HepG2 (cell line): ENCODE data around the gene ST6GALNAC2. TPM values are rescaled to one million over a fixed set of nuclear protein-coding genes. Genes with fewer than 3 reads are reported as not detected.

Experiments used
- ARNTL ChIP-seq: sonication (generic); formaldehyde crosslinking; IDR thresholded peaks from 2 replicates; pipeline ENCODE4 v1.4.0; 2020; ENCODE audit warnings: mild to moderate bottlenecking, missing genetic modification reagents
- GTF3A ChIP-seq: sonication (generic); formaldehyde crosslinking; conservative IDR thresholded peaks from 2 replicates; pipeline ENCODE4 v1.4.0; 2020; ENCODE audit warnings: mild to moderate bottlenecking, missing genetic modification reagents
- HNF4A ChIP-seq: sonication (generic); formaldehyde crosslinking; IDR thresholded peaks from 2 replicates; pipeline ENCODE4 v1.4.0; 2020; ENCODE audit warnings: missing genetic modification reagents
- HOXA5 ChIP-seq: sonication (generic); formaldehyde crosslinking; IDR thresholded peaks from 2 replicates; pipeline ENCODE4 v1.4.0; 2020; ENCODE audit warnings: missing genetic modification reagents
- NCOA2 ChIP-seq: sonication (generic); formaldehyde crosslinking; IDR thresholded peaks from 2 replicates; pipeline ENCODE4 v1.8.0; 2022; ENCODE audit warnings: inconsistent platforms
- NFIC ChIP-seq: IDR thresholded peaks from 2 replicates; pipeline ENCODE4 v1.6.1; 2012; ENCODE audit warnings: mild to moderate bottlenecking, low read length, inconsistent platforms
- NONO ChIP-seq, 2 experiments: fragments of 450-650 bp in 1 of 2; sonication (generic) in 1 of 2; formaldehyde crosslinking in 1 of 2; IDR thresholded peaks in 1 of 2; conservative IDR thresholded peaks in 1 of 2; 2 replicates each; pipeline versions ENCODE4 v1.6.1 to v1.8.0; 2017 to 2022; ENCODE audit warnings: mild to moderate bottlenecking in 1 of 2, missing genetic modification reagents in 1 of 2, moderate library complexity in 1 of 2
- NR2F1 ChIP-seq, 2 experiments: fragments of 450-650 bp in 1 of 2; formaldehyde crosslinking in 1 of 2; IDR thresholded peaks; 2 replicates each; pipeline versions ENCODE4 v1.5.0 to v1.6.1; 2016 to 2020; ENCODE audit warnings: mild to moderate bottlenecking in 1 of 2, missing compliant biosample characterization in 1 of 2, missing genetic modification reagents in 1 of 2, moderate library complexity in 1 of 2
- ZFP62 ChIP-seq: sonication (generic); formaldehyde crosslinking; IDR thresholded peaks from 2 replicates; pipeline ENCODE4 v1.4.0; 2020; ENCODE audit warnings: missing genetic modification reagents
- ZNF20 ChIP-seq: sonication (generic); formaldehyde crosslinking; IDR thresholded peaks from 2 replicates; pipeline ENCODE4 v1.4.0; 2020; ENCODE audit warnings: mild to moderate bottlenecking, moderate library complexity, missing genetic modification reagents
- ZNF253 ChIP-seq: sonication (generic); formaldehyde crosslinking; IDR thresholded peaks from 2 replicates; pipeline ENCODE4 v1.8.0; 2022; ENCODE audit warnings: mild to moderate bottlenecking, missing genetic modification reagents, borderline replicate concordance
- ZNF496 ChIP-seq: sonication (generic); formaldehyde crosslinking; IDR thresholded peaks from 2 replicates; pipeline ENCODE4 v1.8.1; 2023; ENCODE audit warnings: mild to moderate bottlenecking, moderate library complexity, missing genetic modification reagents; ENCODE audit not compliant: insufficient replicate concordance
- ZNF543 ChIP-seq: sonication (generic); formaldehyde crosslinking; IDR thresholded peaks from 2 replicates; pipeline ENCODE4 v1.4.0; 2020; ENCODE audit warnings: mild to moderate bottlenecking, missing genetic modification reagents
- ZNF552 ChIP-seq: sonication (generic); formaldehyde crosslinking; IDR thresholded peaks from 2 replicates; pipeline ENCODE4 v1.9.0; 2022; ENCODE audit warnings: missing genetic modification reagents, mild to moderate bottlenecking, borderline replicate concordance
- ZNF569 ChIP-seq: sonication (generic); formaldehyde crosslinking; IDR thresholded peaks from 2 replicates; pipeline ENCODE4 v1.5.0; 2020; ENCODE audit warnings: mild to moderate bottlenecking, missing genetic modification reagents, moderate library complexity, borderline replicate concordance
- ZNF607 ChIP-seq: sonication (generic); formaldehyde crosslinking; IDR thresholded peaks from 2 replicates; pipeline ENCODE4 v1.5.1; 2020; ENCODE audit warnings: missing genetic modification reagents, mild to moderate bottlenecking, borderline replicate concordance
- ZNF720 ChIP-seq: sonication (generic); formaldehyde crosslinking; IDR thresholded peaks from 2 replicates; pipeline ENCODE4 v1.4.0; 2020; ENCODE audit warnings: missing genetic modification reagents
- polyA plus RNA-seq, 8 experiments: library from polyadenylated mRNA; depleted of rRNA in 3 of 8; stranded (reverse) in 7 of 8; unstranded in 1 of 8; fragments of >200 nt; fragmentation: Illumina TruSeq in 4 of 8; extraction: Trizol in 4 of 8; gene quantifications; 2 replicates each; pipeline versions ENCODE4 v1.2.1 to v1.2.3, GENCODE V29; 2011 to 2016; ENCODE audit warnings: low read depth in 4 of 8, missing spikeins in 1 of 8, mixed read lengths in 1 of 8; ENCODE audit not compliant: insufficient read depth in 1 of 8
- total RNA-seq, 5 experiments: library from RNA; depleted of rRNA; stranded (reverse); fragments of >200 nt; fragmentation: Illumina TruSeq; extraction: Trizol; gene quantifications; 2 replicates each; pipeline ENCODE4 v1.2.3, GENCODE V29; 2016; ENCODE audit warnings: low read depth in 1 of 5
- TF ChIP-seq, protein P1 (sequence below): sonication (generic); formaldehyde crosslinking; IDR thresholded peaks from 2 replicates; pipeline ENCODE4 v1.5.1; 2020; ENCODE audit warnings: missing genetic modification reagents, mild to moderate bottlenecking, borderline replicate concordance
- TF ChIP-seq, protein P2 (sequence below): sonication (generic); formaldehyde crosslinking; IDR thresholded peaks from 2 replicates; pipeline ENCODE4 v1.5.0; 2020; ENCODE audit warnings: mild to moderate bottlenecking, missing genetic modification reagents
- TF ChIP-seq, protein P3 (sequence below): sonication (generic); formaldehyde crosslinking; IDR thresholded peaks from 2 replicates; pipeline ENCODE4 v1.4.0; 2020; ENCODE audit warnings: missing genetic modification reagents
- TF ChIP-seq, protein P4 (sequence below): sonication (generic); formaldehyde crosslinking; conservative IDR thresholded peaks from 2 replicates; pipeline ENCODE4 v1.8.0; 2022; ENCODE audit warnings: missing genetic modification reagents

The ST6GALNAC2 gene
- total and polyA plus RNA-seq, 2 of the 13 experiments (the other 11 are each of a cell fraction or from before 2014, with no cell fraction given), result 0.12 to 0.49 TPM

DNA sequence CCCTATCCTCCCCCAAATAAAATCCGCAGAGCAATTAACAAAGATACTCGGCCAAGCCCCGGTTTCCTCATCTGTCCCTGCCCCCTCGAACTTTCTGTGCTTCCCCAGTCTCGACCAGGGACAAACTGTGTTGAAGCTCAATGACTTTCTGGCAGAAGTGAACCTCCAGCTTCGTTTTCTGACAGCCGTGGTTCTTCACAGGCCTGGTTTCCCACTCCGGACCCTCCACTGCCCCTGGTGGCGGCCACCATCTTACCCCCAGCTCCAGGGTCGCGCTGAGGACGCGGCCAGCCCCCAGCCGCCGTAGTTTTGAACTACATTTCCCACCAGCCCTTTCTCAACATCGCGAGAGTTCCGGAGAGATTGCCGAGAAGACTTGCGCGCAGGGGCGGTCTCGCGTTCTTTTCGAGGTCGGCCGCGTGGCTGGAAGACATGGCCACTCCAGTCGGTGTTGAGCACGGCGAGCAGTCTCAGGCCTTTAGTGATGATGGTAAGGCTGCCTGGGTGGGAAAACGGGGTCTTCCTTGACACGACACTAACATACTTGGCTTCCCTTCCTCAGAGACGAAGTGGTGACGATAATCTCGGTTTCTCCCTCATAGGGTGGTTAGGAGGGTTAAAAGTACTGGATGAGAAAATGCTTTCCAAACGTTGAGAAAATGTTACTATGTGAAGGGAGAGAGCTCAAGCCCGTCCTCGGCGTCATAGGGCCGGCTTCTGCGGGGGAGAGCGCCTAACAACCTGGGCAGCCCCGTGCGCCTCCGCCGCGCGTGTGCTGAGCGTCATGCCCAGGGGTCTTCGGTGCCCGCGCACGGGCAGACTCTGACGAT is 28.1 kb downstream of the ST6GALNAC2 start (continued):
- TF ChIP-seq, protein P1, sequence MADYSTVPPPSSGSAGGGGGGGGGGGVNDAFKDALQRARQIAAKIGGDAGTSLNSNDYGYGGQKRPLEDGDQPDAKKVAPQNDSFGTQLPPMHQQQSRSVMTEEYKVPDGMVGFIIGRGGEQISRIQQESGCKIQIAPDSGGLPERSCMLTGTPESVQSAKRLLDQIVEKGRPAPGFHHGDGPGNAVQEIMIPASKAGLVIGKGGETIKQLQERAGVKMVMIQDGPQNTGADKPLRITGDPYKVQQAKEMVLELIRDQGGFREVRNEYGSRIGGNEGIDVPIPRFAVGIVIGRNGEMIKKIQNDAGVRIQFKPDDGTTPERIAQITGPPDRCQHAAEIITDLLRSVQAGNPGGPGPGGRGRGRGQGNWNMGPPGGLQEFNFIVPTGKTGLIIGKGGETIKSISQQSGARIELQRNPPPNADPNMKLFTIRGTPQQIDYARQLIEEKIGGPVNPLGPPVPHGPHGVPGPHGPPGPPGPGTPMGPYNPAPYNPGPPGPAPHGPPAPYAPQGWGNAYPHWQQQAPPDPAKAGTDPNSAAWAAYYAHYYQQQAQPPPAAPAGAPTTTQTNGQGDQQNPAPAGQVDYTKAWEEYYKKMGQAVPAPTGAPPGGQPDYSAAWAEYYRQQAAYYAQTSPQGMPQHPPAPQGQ (CRISPR knock-in tag), result no peak
- TF ChIP-seq ZNF543 (CRISPR knock-in tag) (peak; percentile 87), ZNF569 (CRISPR knock-in tag) (no peak), NR2F1 (CRISPR knock-in tag; IDR thresholded peaks at IDR 0.05) (no peak), HNF4A (CRISPR knock-in tag) (no peak), ZNF496 (CRISPR knock-in tag) (no peak), NFIC (no peak), ZNF253 (no peak; the same call in none of the 2 replicates), ZNF20 (CRISPR knock-in tag) (no peak), NONO (IDR thresholded peaks at IDR 0.05) (no peak), NONO (CRISPR knock-in tag; conservative IDR thresholded peaks at IDR 0.05) (peak; percentile 96), ZNF607 (CRISPR knock-in tag) (peak; percentile 35; the same call in 1 of the 2 replicates), HOXA5 (CRISPR knock-in tag) (peak; percentile 68), ARNTL (CRISPR knock-in tag) (peak; percentile 85), ZNF720 (no peak), ZNF552 (CRISPR knock-in tag) (peak; percentile 60; the same call in 1 of the 2 replicates), GTF3A (peak; percentile 98), NCOA2 (CRISPR knock-in tag) (peak; percentile 65), ZFP62 (CRISPR knock-in tag) (no peak)
- TF ChIP-seq, protein P2, sequence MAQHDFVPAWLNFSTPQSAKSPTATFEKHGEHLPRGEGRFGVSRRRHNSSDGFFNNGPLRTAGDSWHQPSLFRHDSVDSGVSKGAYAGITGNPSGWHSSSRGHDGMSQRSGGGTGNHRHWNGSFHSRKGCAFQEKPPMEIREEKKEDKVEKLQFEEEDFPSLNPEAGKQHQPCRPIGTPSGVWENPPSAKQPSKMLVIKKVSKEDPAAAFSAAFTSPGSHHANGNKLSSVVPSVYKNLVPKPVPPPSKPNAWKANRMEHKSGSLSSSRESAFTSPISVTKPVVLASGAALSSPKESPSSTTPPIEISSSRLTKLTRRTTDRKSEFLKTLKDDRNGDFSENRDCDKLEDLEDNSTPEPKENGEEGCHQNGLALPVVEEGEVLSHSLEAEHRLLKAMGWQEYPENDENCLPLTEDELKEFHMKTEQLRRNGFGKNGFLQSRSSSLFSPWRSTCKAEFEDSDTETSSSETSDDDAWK (CRISPR knock-in tag), result no peak
- TF ChIP-seq, protein P3, sequence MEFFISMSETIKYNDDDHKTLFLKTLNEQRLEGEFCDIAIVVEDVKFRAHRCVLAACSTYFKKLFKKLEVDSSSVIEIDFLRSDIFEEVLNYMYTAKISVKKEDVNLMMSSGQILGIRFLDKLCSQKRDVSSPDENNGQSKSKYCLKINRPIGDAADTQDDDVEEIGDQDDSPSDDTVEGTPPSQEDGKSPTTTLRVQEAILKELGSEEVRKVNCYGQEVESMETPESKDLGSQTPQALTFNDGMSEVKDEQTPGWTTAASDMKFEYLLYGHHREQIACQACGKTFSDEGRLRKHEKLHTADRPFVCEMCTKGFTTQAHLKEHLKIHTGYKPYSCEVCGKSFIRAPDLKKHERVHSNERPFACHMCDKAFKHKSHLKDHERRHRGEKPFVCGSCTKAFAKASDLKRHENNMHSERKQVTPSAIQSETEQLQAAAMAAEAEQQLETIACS (CRISPR knock-in tag), result no peak
- TF ChIP-seq, protein P4, sequence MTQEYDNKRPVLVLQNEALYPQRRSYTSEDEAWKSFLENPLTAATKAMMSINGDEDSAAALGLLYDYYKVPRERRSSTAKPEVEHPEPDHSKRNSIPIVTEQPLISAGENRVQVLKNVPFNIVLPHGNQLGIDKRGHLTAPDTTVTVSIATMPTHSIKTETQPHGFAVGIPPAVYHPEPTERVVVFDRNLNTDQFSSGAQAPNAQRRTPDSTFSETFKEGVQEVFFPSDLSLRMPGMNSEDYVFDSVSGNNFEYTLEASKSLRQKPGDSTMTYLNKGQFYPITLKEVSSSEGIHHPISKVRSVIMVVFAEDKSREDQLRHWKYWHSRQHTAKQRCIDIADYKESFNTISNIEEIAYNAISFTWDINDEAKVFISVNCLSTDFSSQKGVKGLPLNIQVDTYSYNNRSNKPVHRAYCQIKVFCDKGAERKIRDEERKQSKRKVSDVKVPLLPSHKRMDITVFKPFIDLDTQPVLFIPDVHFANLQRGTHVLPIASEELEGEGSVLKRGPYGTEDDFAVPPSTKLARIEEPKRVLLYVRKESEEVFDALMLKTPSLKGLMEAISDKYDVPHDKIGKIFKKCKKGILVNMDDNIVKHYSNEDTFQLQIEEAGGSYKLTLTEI (CRISPR knock-in tag), result no peak
